SJSA1 (cell line): ENCODE results near the gene PCDHB6. TPM values are rescaled to one million over a fixed set of nuclear protein-coding genes. Genes with fewer than 3 reads are reported as not detected.
"Not testable (repeated sequence)": the region's sequence is repeated elsewhere in the genome, so short reads cannot be mapped to it uniquely, and the experiment has no call there.

Source experiments
- DNase-seq, 2 experiments: peaks; one replicate each; pipeline ENCODE4 v3.0.0-alpha.2; 2015 to 2020; ENCODE audit warnings: low spot score in 2 of 2, low read depth in 1 of 2
- H3K27ac ChIP-seq: fragments of 250-450 bp; sonication (Bioruptor Pico); 2 replicates; pipeline ENCODE4 v1.5.1; 2020; ENCODE audit warnings: mild to moderate bottlenecking, moderate library complexity
- H3K27me3 ChIP-seq: fragments of 250-450 bp; sonication (Bioruptor Pico); replicated peaks from 2 replicates; pipeline ENCODE4 v1.5.1; 2020; ENCODE audit warnings: mild to moderate bottlenecking, moderate library complexity
- H3K36me3 ChIP-seq: fragments of 250-450 bp; sonication (Bioruptor Pico); 2 replicates; pipeline ENCODE4 v1.5.1; 2020; ENCODE audit warnings: mild to moderate bottlenecking
- H3K4me1 ChIP-seq: fragments of 250-450 bp; sonication (Bioruptor Pico); replicated peaks from 2 replicates; pipeline ENCODE4 v1.6.1; 2021; ENCODE audit warnings: mild to moderate bottlenecking
- H3K4me3 ChIP-seq: fragments of 250-450 bp; sonication (Bioruptor Pico); 2 replicates; pipeline ENCODE4 v1.5.1; 2020; ENCODE audit warnings: mild to moderate bottlenecking
- H3K9me3 ChIP-seq: fragments of 250-450 bp; sonication (Bioruptor Pico); replicated peaks from 2 replicates; pipeline ENCODE4 v1.5.1; 2020; ENCODE audit warnings: mild to moderate bottlenecking
- total RNA-seq: library from RNA; depleted of rRNA; stranded (reverse); fragments of >200 nt; shearing (Covaris generic); gene quantifications from 2 replicates; pipeline ENCODE4 v1.2.3, GENCODE V29; 2014; rRNA removed

The PCDHB6 gene
- total RNA-seq, 1 experiment from 2014 or later: 0.29 TPM

DNA sequence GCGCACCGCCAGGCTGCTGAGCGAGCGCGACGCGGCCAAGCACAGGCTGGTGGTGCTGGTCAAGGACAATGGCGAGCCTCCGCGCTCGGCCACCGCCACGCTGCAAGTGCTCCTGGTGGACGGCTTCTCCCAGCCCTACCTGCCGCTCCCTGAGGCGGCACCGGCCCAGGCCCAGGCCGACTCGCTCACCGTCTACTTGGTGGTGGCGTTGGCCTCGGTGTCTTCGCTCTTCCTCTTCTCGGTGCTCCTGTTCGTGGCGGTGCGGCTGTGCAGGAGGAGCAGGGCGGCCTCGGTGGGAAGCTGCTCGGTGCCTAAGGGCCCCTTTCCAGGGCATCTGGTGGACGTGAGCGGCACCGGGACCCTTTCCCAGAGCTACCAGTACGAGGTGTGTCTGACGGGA, 51.8 kb downstream of the PCDHB6 start:
- H3K4me1 ChIP-seq, DNase-seq, H3K4me3 ChIP-seq, H3K27me3 ChIP-seq, H3K36me3 ChIP-seq, H3K27ac ChIP-seq: not testable (repeated sequence)
- peaks cover 13% of the 10 kb centered on the region; the same call in 1 of the 2 replicates for H3K9me3 ChIP-seq

Other genes starting within 250 kb of the PCDHB6 start
- 0.28 TPM in 1 of 2 replicates, not detected in the other for gene PCDHAC1, start 223.8 kb upstream of the PCDHB6 start, total RNA-seq
- gene PCDHAC2, start 183.6 kb upstream of the PCDHB6 start, total RNA-seq: 0.03 TPM in 1 of 2 replicates, not detected in the other
- gene PCDHB1, start 98.7 kb upstream of the PCDHB6 start, total RNA-seq: not detected in 2 replicates
- 5.4 and 7.6 TPM in 2 replicates for gene PCDHB2, start 55.4 kb upstream of the PCDHB6 start, total RNA-seq
- gene PCDHB3, start 49.6 kb upstream of the PCDHB6 start, total RNA-seq: 0.37 and 1.2 TPM in 2 replicates
- gene PCDHB4, start 28.2 kb upstream of the PCDHB6 start, total RNA-seq: 0.32 TPM in 1 of 2 replicates, not detected in the other
- 25.2 and 27.3 TPM in 2 replicates for gene PCDHB5, start 14.9 kb upstream of the PCDHB6 start, total RNA-seq
- 0.85 and 0.87 TPM in 2 replicates for gene PCDHB7, start 22.6 kb downstream of the PCDHB6 start, total RNA-seq
- 0.75 and 1.8 TPM in 2 replicates for gene PCDHB8, start 27.7 kb downstream of the PCDHB6 start, total RNA-seq
- gene PCDHB16, start 32.3 kb downstream of the PCDHB6 start, total RNA-seq: 11.9 and 16.3 TPM in 2 replicates
- 2.7 and 3.8 TPM in 2 replicates for gene PCDHB9, start 37.1 kb downstream of the PCDHB6 start, total RNA-seq
- gene PCDHB10, start 42.3 kb downstream of the PCDHB6 start, total RNA-seq: 3.3 and 4.7 TPM in 2 replicates
- 0.34 TPM in 1 of 2 replicates, not detected in the other for gene PCDHB11, start 49.6 kb downstream of the PCDHB6 start, total RNA-seq
- 1.8 and 6.2 TPM in 2 replicates for gene PCDHB12, start 58.7 kb downstream of the PCDHB6 start, total RNA-seq
- gene PCDHB13, start 63.9 kb downstream of the PCDHB6 start, total RNA-seq: 1.3 and 1.7 TPM in 2 replicates
- gene PCDHB14, start 73.3 kb downstream of the PCDHB6 start, total RNA-seq: 18.6 and 28.4 TPM in 2 replicates
- gene PCDHB15, start 95.3 kb downstream of the PCDHB6 start, total RNA-seq: 0.74 and 1.0 TPM in 2 replicates
- gene SLC25A2, start 154.0 kb downstream of the PCDHB6 start, total RNA-seq: 0.11 and 0.75 TPM in 2 replicates
- gene TAF7, start 170.7 kb downstream of the PCDHB6 start, total RNA-seq: 147 and 154 TPM in 2 replicates
- 2.2 and 3.1 TPM in 2 replicates for gene PCDHGA1, start 180.5 kb downstream of the PCDHB6 start, total RNA-seq
- gene PCDHGA2, start 188.7 kb downstream of the PCDHB6 start, total RNA-seq: 1.2 and 2.1 TPM in 2 replicates
- 0.26 TPM in 1 of 2 replicates, not detected in the other for gene PCDHGA3, start 193.8 kb downstream of the PCDHB6 start, total RNA-seq
- gene PCDHGB1, start 200.0 kb downstream of the PCDHB6 start, total RNA-seq: 0.79 TPM in 1 of 2 replicates, not detected in the other
- 1.2 and 1.7 TPM in 2 replicates for gene PCDHGA4, start 205.0 kb downstream of the PCDHB6 start, total RNA-seq
- gene PCDHGB2, start 209.9 kb downstream of the PCDHB6 start, total RNA-seq: 3.8 TPM in 1 of 2 replicates, not detected in the other
- gene PCDHGA5, start 214.1 kb downstream of the PCDHB6 start, total RNA-seq: 0.76 and 1.8 TPM in 2 replicates
- 1.1 TPM in 1 of 2 replicates, not detected in the other for gene PCDHGB3, start 220.2 kb downstream of the PCDHB6 start, total RNA-seq
- 0.38 and 1.4 TPM in 2 replicates for gene PCDHGA6, start 223.8 kb downstream of the PCDHB6 start, total RNA-seq
- 0.82 and 0.91 TPM in 2 replicates for gene PCDHGA7, start 232.7 kb downstream of the PCDHB6 start, total RNA-seq
- gene PCDHGB4, start 237.6 kb downstream of the PCDHB6 start, total RNA-seq: 0.09 and 0.18 TPM in 2 replicates
- 0.32 and 1.1 TPM in 2 replicates for gene PCDHGA8, start 242.6 kb downstream of the PCDHB6 start, total RNA-seq
- 1.1 and 3.6 TPM in 2 replicates for gene PCDHGB5, start 247.9 kb downstream of the PCDHB6 start, total RNA-seq